GM21529 (cell line): ENCODE measurements around the gene IGFL4.

ENCODE experiments used
- ATAC-seq: cut with Tn5 transposase; IDR thresholded peaks from one replicate; pipeline ENCODE4 v1.9.1; 2021; ENCODE audit not compliant: unreplicated experiment

IGFL4 gene

GRCh38 chr19:46065486-46066071, 24.8 kb upstream of the IGFL4 start:
- ATAC-seq: no peak

- ATAC-seq: no peak
These were observed 22.4 kb upstream of the IGFL4 start for GRCh38 chr19:46063201-46063600.

DNA sequence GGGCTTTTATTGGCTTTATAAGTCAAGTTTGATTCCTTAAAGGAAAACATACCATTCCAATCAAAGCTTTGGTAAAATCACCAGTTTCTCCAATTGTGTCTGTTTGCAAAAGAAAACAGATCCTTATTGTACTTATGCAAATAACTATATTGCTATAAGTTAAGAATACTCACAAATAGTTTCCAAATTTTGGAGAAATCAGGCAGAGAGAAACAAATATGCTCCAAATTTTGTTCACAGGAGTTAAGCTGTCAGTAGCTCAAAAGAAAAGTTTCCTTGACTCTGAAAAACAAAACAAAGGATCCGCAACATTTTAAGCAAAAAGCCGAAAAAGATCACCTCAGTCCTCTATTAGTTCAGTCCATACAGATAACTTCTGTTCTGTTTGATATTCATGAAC, 19.2 kb upstream of the IGFL4 start:
- ATAC-seq: no peak

- ATAC-seq: no peak
These were observed 18.0 kb upstream of the IGFL4 start for GRCh38 chr19:46058778-46059177.

DNA sequence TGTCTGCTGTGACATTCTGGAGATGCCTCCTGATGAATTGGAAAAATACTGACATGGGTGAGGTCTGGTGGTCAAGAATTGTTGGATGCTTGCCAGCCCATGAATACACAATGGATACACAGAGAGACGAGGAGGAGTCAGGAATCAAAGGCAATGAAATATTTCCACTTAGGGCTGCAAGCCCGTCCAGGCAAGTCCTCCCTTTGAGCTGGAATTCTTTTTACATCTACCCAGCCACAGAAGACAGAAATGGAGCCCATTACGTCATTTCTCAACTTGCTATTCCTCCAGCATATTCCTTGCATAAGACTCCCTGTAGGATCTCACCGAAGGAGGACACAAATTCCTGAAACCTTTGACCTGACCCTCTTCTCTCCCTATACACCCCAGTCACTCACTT, 15.7 kb upstream of the IGFL4 start:
- ATAC-seq: no peak

- no peak for ATAC-seq
These were observed 12.1 kb upstream of the IGFL4 start for GRCh38 chr19:46052896-46053295.

DNA sequence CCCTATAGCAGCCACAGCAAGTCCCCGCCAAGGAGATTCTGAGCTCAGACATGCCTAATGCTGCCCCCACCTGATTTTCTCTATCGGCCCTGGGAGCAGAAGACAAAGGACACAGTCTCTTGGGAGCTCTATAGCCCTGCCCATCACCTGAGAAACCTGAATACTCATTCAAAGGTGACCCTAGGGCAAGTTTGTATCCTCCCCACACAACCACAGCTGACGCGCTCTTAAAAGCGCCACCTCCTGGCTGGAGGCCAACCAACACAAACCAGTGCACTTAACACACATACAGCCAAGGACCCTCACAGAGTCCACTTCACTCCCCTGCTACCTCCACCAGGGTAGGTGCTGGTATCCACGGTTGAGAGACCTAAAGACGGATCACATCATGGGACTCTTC, 8.8 kb upstream of the IGFL4 start:
- ATAC-seq: no peak

- no peak for ATAC-seq
These were observed 2.7 kb upstream of the IGFL4 start for GRCh38 chr19:46043519-46043918.

DNA sequence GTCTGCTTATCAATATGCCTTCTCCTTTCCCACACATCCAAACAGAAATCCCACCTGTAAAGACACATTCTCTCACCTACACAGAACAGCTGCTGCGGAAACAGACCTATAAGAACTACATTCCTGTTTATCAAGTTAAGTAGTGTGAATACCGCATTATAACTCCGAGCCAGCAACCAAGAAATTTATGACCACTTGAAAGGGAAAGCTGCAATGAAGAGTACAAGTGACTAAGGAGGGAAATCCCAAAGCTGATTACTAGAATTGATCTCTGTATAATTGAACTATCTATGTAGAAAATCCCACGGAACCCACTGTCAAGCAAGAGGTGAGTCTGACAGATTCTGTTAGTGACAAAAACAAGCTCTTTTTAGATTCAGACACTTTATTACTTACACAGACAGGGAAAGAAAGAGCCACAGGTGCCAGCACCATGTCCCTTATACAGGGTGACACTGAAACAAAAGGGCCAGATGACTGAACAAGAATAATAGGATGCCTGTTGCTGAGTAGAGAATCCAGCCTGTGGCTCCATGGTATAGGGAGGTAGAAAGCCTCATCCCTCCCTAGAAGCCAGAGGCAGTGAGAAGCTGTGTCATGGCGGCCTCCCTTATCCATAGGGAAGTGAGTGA, 1.6 kb upstream of the IGFL4 start:
- ATAC-seq: no peak

DNA sequence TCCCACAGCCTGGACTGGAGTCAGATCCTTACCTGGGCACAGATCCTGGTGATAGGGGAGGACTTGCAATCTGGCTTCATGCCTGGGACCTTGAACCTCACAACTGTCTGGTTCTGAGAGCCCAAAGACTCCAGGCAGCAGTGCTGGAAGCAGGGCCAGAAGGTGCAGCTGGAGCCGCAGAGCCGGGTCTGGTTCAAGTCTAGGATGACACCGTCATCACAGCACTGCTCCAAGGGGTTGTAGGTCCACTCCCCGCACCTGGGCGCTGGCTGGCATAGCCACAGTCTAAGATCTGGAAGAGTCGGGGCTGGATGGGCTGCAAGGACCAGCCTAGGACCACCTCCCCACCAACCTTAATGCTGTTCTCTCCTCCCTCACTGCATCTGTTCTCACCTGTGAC, 677 bp downstream of the IGFL4 start:
- no peak for ATAC-seq

DNA sequence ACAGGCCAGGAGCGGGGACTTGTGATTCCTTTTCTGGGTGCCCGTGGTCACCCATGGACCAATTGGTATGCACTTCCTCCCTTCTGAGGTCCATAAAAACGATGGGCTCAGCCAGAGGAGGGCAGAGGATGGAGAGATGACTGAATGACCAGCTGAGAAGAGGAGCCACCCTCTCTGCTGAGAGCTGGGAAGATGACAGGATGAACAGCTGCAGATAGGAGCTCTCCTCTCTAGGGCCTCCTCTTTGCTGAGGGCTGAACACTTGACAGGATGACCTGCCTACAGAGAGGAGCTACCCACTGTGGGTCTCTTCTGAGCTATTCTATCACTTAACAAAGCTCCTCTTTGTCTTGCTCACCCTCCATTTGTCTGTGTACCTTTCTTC, 4.1 kb downstream of the IGFL4 start:
- no peak for ATAC-seq

GRCh38 chr19:46035986-46036743, 4.6 kb downstream of the IGFL4 start:
- ATAC-seq: no peak

DNA sequence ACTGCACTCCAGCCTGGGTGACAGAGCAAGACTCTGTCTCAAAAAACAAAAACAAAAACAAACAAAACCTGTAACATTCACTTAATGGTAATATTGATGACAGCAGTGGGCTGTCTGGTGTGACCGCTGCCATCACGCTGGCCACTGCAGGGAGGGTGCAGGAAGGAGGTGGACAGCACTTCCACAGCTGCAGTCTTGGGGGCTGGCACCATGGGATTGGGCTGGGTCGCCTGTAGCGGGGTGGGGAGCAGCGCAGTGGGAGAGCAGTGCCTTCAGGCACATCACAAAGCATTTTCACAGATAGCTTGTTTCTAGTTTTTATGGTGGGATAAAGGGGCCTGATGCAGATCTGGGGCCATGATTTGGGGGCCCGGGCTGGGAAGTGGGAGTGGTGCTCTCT, 5.3 kb downstream of the IGFL4 start:
- no peak for ATAC-seq

GRCh38 chr19:46033401-46033800, 7.4 kb downstream of the IGFL4 start:
- ATAC-seq: no peak

DNA sequence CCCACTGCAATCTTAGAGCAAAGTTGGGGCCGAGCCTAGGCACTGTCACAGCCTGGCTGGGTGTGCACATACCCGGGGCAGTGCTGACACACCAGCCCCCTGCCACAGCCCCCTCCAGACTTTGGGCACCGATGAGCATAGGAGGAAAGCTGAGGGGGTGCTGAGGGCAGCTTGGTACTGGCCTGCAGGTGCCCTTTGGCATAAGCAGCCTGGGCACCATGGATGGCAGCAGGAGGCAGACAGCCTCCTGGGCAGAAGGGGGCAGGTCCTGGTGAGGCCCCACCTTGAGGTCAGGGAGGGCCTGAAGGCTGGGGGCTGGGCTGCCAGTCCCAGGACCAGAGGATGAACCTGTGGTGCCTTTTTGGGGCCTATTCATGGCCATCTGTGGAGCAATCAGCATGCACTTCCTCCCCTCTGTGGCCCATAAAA, 8.2 kb downstream of the IGFL4 start:
- ATAC-seq: no peak

DNA sequence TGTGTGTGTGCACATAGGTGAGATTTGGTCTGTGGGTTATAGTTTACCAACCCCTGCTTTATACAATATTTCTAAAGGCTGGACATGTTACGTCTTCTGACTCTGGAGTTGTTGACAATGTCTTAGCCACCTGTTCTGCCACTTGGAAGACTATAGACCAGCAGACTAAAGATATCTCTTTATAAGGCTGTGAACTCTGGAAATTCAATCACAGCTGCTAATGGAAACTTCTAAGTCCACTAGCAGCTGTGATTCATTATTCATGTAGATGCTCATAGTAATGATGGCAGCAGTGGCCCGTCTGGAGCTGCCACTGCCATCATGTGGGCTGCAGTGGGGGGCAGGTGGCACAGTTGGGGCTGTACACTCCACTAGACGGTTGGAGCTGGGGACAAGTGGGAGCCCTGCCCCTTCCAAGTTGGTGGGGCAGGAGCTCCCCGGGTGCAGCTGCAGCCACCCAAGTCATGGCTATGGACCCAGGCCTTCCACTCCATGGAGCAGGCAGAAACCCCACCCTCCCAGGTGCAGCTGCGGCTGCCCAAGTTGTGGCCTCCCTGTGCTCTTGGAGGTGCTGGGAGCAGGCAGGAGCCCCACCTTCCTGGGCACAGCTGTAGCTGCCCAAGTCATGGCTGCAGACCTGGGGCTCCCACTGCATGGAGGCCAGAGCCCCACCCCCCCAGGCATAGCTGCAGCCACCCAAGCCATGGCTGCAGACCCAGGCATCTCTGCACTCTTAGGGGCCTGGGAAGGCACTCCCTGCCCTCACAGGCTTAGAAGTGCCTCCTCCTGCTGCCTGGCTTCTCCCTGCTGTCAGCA, 8.8 kb downstream of the IGFL4 start:
- ATAC-seq: no peak

GRCh38 chr19:46030812-46031550, 9.8 kb downstream of the IGFL4 start:
- ATAC-seq: no peak

DNA sequence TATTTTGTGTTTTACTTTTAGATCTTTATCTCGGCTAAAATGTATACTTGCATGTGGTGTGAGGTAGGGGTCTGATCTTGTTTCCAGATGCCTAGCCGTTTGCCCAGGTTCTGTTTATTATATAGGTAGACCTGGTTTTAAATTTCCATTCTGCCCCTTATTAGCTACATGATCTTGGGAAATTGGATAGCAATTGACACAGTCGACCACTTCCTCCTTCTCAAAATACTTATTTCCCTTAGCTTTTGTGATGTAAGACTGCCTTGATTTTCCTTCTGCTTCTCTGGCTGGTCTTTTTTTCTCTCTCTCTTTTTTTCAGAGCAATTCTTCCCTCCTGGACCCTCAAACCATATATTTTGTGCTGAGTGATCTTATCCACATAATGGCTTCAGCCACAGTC, 15.0 kb downstream of the IGFL4 start:
- ATAC-seq: no peak

GRCh38 chr19:46023311-46023779, 17.5 kb downstream of the IGFL4 start:
- ATAC-seq: no peak

- ATAC-seq: no peak
These were observed 18.1 kb downstream of the IGFL4 start, which contains the start of gene PGLYRP1 for GRCh38 chr19:46022431-46023310. Gene PGLYRP1 (minus strand): TSS chr19:46023053. CDS start chr19:46023021, 32 bp downstream.
